ENCODE measurements around the gene CWF19L1. TPM values are rescaled to one million over a fixed set of nuclear protein-coding genes. Genes with fewer than 3 reads are reported as not detected.

The CWF19L1 gene
- total RNA-seq, 1 experiment from 2014 or later = 38.0 TPM

GRCh38 chr10:100184840-100185239 is 82.6 kb downstream of the CWF19L1 start:
- Histone ChIP-seq H3K4ac (ENCODE audit: low read depth, low read length) (no peak overlapping the region), H3K9me3 (ENCODE audit: control insufficient read depth, low read depth, low read length) (no peaks in the 10 kb centered on the region), H2BK5ac (ENCODE audit: insufficient read length, low read length) (no peak overlapping the region), H2BK20ac (ENCODE audit: low read depth, low read length, poor library complexity, severe bottlenecking) (no peak overlapping the region), H3K23ac (ENCODE audit: insufficient read length, low read depth, low read length) (no peak overlapping the region), H3K27me3 (ENCODE audit: insufficient read depth, low read length) (no peaks in the 10 kb centered on the region), H3K27ac (ENCODE audit: insufficient read length, low read depth, low read length) (no peak overlapping the region), H4K91ac (ENCODE audit: insufficient read length, low read depth, low read length) (no peak overlapping the region), H2AFZ (ENCODE audit: low read length) (no peak overlapping the region), H3T11ph (ENCODE audit: low read length) (no peak overlapping the region), H2BK120ac (ENCODE audit: low read depth, low read length, poor library complexity, severe bottlenecking) (no peak overlapping the region), H3K4me1 (ENCODE audit: insufficient read depth, low read length) (no peaks in the 10 kb centered on the region), H3K56ac (ENCODE audit: insufficient read length, low read depth, low read length) (no peak overlapping the region), H4K8ac (replicated peaks; ENCODE audit: insufficient read length, low read depth, low read length) (no peak overlapping the region), H4K5ac (ENCODE audit: insufficient read length, low read depth, low read length) (no peak overlapping the region), H3K4me2 (ENCODE audit: insufficient read depth, insufficient read length, low read length) (peak overlapping the region; percentile 77), H2BK12ac (ENCODE audit: insufficient read length, low read depth, low read length) (no peak overlapping the region), H3K23me2 (ENCODE audit: insufficient read length, low read depth, low read length, poor library complexity, severe bottlenecking) (peaks cover 12% of the 10 kb centered on the region), H2BK15ac (ENCODE audit: low read depth, low read length) (no peak overlapping the region), H3K79me1 (ENCODE audit: insufficient read depth, low read depth, low read length, poor library complexity, severe bottlenecking) (no peaks in the 10 kb centered on the region), H2AK5ac (ENCODE audit: insufficient read length, low read length) (no peak overlapping the region), H3K18ac (ENCODE audit: insufficient read length, low read depth, low read length) (no peak overlapping the region), H3K9ac (ENCODE audit: extremely low read depth, insufficient read length, low read length) (peak overlapping the region; percentile 37), H3K14ac (ENCODE audit: insufficient read depth, low read length) (no peak overlapping the region), H4K20me1 (ENCODE audit: control insufficient read depth, insufficient read depth, insufficient read length) (no peaks in the 10 kb centered on the region), H3K79me2 (ENCODE audit: insufficient read depth, low read length) (no peaks in the 10 kb centered on the region)
- no CpG with 5 or more reads among the region's 4 CpGs for WGBS (ENCODE audit: extremely low coverage, insufficient read length, low lambda C conversion rate)
- H3K4me3 Mint-ChIP-seq = peak overlapping the region; percentile 96 to 97
- peak overlapping the region in 1 of 3 experiments; percentile 30; a peak in 1 of 7 replicates for H3K27ac Mint-ChIP-seq
- H3K4me1 Mint-ChIP-seq = peaks cover 16 to 25% of the 10 kb centered on the region in 2 experiments
- no peaks in the 10 kb centered on the region for H3K27me3 Mint-ChIP-seq (ENCODE audit: low read depth)
- peaks cover 7 to 45% (median 38%) of the 10 kb centered on the region in 3 experiments for H3K36me3 Mint-ChIP-seq (ENCODE audit: insufficient read depth in 1 of 3, low read depth in 3 of 3)
- no peak for DNase-seq
- H3K9me3 Mint-ChIP-seq = 0 out of 5 replicates have a peak, but pooled peaks cover 0 to 3% of the 10 kb centered on the region in 2 experiments
- no peak for TF ChIP-seq CTCF (conservative IDR thresholded peaks at IDR 0.05)
